Measurements from ENCODE around the gene OR5M11. TPM values are rescaled to one million over a fixed set of nuclear protein-coding genes. Genes with fewer than 3 reads are reported as not detected.

Gene OR5M11
- total RNA-seq, 1 experiment from 2014 or later, result not detected

DNA sequence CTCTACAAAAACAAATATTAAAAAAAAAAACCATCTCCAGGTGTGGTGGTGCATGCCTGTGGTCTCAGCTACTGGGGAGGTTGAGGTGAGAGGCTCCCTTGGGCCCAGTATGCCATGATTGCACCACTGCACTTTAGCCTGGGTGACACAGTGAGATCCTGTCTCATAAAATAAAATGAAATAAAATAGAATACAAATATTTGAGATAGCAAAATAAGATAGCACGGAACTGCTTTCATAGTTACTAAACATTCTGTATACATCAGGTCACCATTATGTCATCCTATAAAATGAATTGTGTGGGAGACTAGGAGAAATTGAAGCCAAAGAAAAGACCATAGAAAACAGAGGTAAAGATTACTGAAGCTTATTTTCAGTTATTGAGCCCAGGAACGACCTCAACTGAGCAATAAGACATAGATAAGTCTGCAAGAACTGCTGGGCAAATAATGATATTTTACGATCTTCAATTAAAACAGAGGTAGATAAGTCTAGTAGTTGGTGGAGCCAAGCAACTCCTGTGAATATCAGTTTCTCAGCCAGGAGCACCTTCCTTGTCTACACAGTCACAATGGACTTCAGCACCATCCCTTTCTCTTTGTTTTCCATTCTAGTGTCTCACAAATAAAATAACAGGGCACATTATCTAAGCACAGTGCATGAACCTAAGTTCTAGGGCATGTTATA is 9.9 kb downstream of the OR5M11 start:
- H3K9me2 ChIP-seq (ENCODE audit: insufficient read depth), result no peaks in the 10 kb centered on the region
- DNase-seq (ENCODE audit: low read depth, low spot score) (no peak), ATAC-seq (no peak)
- H3K4me2 ChIP-seq (ENCODE audit: low read length), result no peak overlapping the region
- BruUV-seq (replicated peaks), result no TSS peak
- H4K20me1 ChIP-seq (ENCODE audit: insufficient read depth), result no peaks in the 10 kb centered on the region
- POLR2A ChIA-PET, result no interaction called here
- no peaks in the 10 kb centered on the region for H3K4me1 ChIP-seq (ENCODE audit: control insufficient read depth in 1 of 2, insufficient read depth in 2 of 2, low read length in 2 of 2)
- H3K9ac ChIP-seq (ENCODE audit: low read length), result no peak overlapping the region
- CTCF ChIA-PET, result no interaction called here
- RAD21 ChIA-PET (ENCODE audit: low non-redundant PET in 1 of 2, low total read pairs in 2 of 2, uncharacterized antibody in 2 of 2, unreplicated experiment in 2 of 2), result no interaction called here
- H3K4me3 ChIP-seq (replicated peaks in 1 of 2; ENCODE audit: low read depth in 1 of 2, low read length in 2 of 2), result no peak overlapping the region
- H3K27me3 ChIP-seq (ENCODE audit: insufficient read depth, low read length), result no peaks in the 10 kb centered on the region
- intact Hi-C loops (cut with micrococcal nuclease), result no loop called here
- peaks cover 8 to 14% of the 10 kb centered on the region in 2 experiments; a peak in 2 of 4 replicates for H3K9me3 ChIP-seq (ENCODE audit: control insufficient read depth in 1 of 2, insufficient read depth in 1 of 2, low read depth in 1 of 2, low read length in 2 of 2)
- H3K36me3 ChIP-seq (ENCODE audit: control insufficient read depth in 1 of 2, insufficient read depth in 2 of 2, low read length in 2 of 2), result no peaks in the 10 kb centered on the region
- no peaks in the 10 kb centered on the region for H3K79me2 ChIP-seq (ENCODE audit: insufficient read depth, low read length)
- TF ChIP-seq CTCF (IDR thresholded peaks at IDR 0.05 in 2 of 3, conservative IDR thresholded peaks at IDR 0.05 in 1 of 3; ENCODE audit: borderline replicate concordance in 1 of 3, insufficient read depth in 1 of 3, low read depth in 2 of 3, low read length in 2 of 3), result no peak
- no peak for TF ChIP-seq EZH2phosphoT487 (IDR thresholded peaks at IDR 0.05; ENCODE audit: borderline replicate concordance)
- H2AFZ ChIP-seq (ENCODE audit: low read depth, low read length, poor library complexity, severe bottlenecking), result no peak overlapping the region
- H3K27ac ChIP-seq (ENCODE audit: low read depth, low read length), result no peak overlapping the region

DNA sequence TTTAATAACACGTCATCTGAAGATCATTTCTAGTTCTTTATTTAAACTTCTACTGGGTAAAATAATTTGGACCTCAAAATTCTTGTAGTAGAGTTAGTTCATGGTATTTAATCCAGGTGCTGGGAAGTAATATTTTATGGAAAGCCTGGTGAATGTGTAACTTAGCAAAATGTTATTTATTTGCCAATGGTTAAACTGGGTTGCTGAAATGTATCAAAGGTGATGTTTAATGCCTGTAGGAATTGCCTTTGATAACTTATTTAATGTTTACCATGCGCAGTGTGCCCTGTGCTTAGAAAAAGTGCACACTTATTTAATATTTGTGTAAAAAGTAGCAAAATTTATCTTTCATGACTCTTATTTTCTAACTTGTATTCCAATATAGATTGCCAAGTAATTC is 11.2 kb downstream of the OR5M11 start:
- H3K27ac ChIP-seq (ENCODE audit: low read depth, low read length), result no peak overlapping the region
- DNase-seq (ENCODE audit: low read depth, low spot score), result no peak
- BruUV-seq (replicated peaks), result no TSS peak

More for the DNA sequence above, 11.2 kb downstream of the OR5M11 start:
- TF ChIP-seq EZH2phosphoT487 (IDR thresholded peaks at IDR 0.05; ENCODE audit: borderline replicate concordance), result no peak
- no peak for TF ChIP-seq FOSL1 (IDR thresholded peaks at IDR 0.05; ENCODE audit: low read depth)
- TF ChIP-seq, protein P1, sequence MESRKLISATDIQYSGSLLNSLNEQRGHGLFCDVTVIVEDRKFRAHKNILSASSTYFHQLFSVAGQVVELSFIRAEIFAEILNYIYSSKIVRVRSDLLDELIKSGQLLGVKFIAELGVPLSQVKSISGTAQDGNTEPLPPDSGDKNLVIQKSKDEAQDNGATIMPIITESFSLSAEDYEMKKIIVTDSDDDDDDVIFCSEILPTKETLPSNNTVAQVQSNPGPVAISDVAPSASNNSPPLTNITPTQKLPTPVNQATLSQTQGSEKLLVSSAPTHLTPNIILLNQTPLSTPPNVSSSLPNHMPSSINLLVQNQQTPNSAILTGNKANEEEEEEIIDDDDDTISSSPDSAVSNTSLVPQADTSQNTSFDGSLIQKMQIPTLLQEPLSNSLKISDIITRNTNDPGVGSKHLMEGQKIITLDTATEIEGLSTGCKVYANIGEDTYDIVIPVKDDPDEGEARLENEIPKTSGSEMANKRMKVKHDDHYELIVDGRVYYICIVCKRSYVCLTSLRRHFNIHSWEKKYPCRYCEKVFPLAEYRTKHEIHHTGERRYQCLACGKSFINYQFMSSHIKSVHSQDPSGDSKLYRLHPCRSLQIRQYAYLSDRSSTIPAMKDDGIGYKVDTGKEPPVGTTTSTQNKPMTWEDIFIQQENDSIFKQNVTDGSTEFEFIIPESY (IDR thresholded peaks at IDR 0.05; ENCODE audit: extremely low read depth, insufficient replicate concordance, low read length), result no peak
- TF ChIP-seq RAD21 (IDR thresholded peaks at IDR 0.05; ENCODE audit: low read depth), result no peak
- TF ChIP-seq ATF3 (IDR thresholded peaks at IDR 0.05), result no peak
- no peak for TF ChIP-seq JUND (IDR thresholded peaks at IDR 0.05)
- Histone ChIP-seq H3K4me3 (replicated peaks in 1 of 2; ENCODE audit: low read depth in 1 of 2, low read length in 2 of 2) (no peak overlapping the region), H2AFZ (ENCODE audit: low read depth, low read length, poor library complexity, severe bottlenecking) (no peak overlapping the region), H3K4me2 (ENCODE audit: low read length) (no peak overlapping the region), H3K79me2 (ENCODE audit: insufficient read depth, low read length) (no peaks in the 10 kb centered on the region), H3K9me3 (ENCODE audit: control insufficient read depth in 1 of 2, insufficient read depth in 1 of 2, low read depth in 1 of 2, low read length in 2 of 2) (peaks cover 8 to 15% of the 10 kb centered on the region in 2 experiments; a peak in 2 of 4 replicates), H3K4me1 (ENCODE audit: control insufficient read depth in 1 of 2, insufficient read depth in 2 of 2, low read length in 2 of 2) (no peaks in the 10 kb centered on the region), H3K9ac (ENCODE audit: low read length) (no peak overlapping the region), H4K20me1 (ENCODE audit: insufficient read depth) (no peaks in the 10 kb centered on the region), H3K36me3 (ENCODE audit: control insufficient read depth in 1 of 2, insufficient read depth in 2 of 2, low read length in 2 of 2) (no peaks in the 10 kb centered on the region), H3K9me2 (ENCODE audit: insufficient read depth) (no peaks in the 10 kb centered on the region), H3K27me3 (ENCODE audit: insufficient read depth, low read length) (no peaks in the 10 kb centered on the region)
- CTCF ChIA-PET, result no interaction called here
- RAD21 ChIA-PET (ENCODE audit: low non-redundant PET in 1 of 2, low total read pairs in 2 of 2, uncharacterized antibody in 2 of 2, unreplicated experiment in 2 of 2), result no interaction called here
- intact Hi-C loops (cut with micrococcal nuclease), result no loop called here
- POLR2A ChIA-PET, result no interaction called here
- no peak for ATAC-seq

All from HCT116 (cell line).